Hematopoietic multipotent progenitor cell (in vitro differentiated cells): Measurements from ENCODE around the gene ESYT2. TPM values are rescaled to one million over a fixed set of nuclear protein-coding genes. Genes with fewer than 3 reads are reported as not detected.
A peak's percentile ranks its signal among the peaks of the same experiment; 100 is the strongest.

Experiments
- DNase-seq, 3 donors: peaks; one replicate each; pipeline ENCODE4 v3.0.0-alpha.2; 2011 to 2015; ENCODE audit warnings: low read depth in 2 of 3, low spot score in 2 of 3
- total RNA-seq: library from RNA; depleted of rRNA; stranded (reverse); fragments of >200 nt; gene quantifications from one replicate; pipeline ENCODE4 v1.2.3, GENCODE V29; 2012

Gene ESYT2
- total RNA-seq, 1 donor, result 154 TPM

- DNase-seq, result no peak
Measured at GRCh38 chr7:158828133-158829020, 932 bp downstream of the ESYT2 start.

GRCh38 chr7:158827411-158828132 lies 1.7 kb downstream of the ESYT2 start:
- DNase-seq, result peak in 1 of 3 donors; percentile 40

GRCh38 chr7:158825628-158826289 lies 3.5 kb downstream of the ESYT2 start:
- DNase-seq, result no peak

- peak in 2 of 3 donors; percentile 83 to 93 for DNase-seq
Measured at GRCh38 chr7:158824028-158824427, 5.3 kb downstream of the ESYT2 start.

- no peak for DNase-seq
Measured at GRCh38 chr7:158821171-158822031, 7.9 kb downstream of the ESYT2 start.

GRCh38 chr7:158820656-158821055 lies 8.7 kb downstream of the ESYT2 start:
- no peak for DNase-seq

GRCh38 chr7:158819571-158820203 lies 9.6 kb downstream of the ESYT2 start:
- no peak for DNase-seq

- peak; percentile 59 to 90 (median 86) for DNase-seq
Measured at GRCh38 chr7:158818325-158819213, 10.7 kb downstream of the ESYT2 start.

GRCh38 chr7:158816995-158817394 lies 12.3 kb downstream of the ESYT2 start:
- no peak for DNase-seq

- no peak for DNase-seq
Measured at GRCh38 chr7:158816271-158816670, 13.0 kb downstream of the ESYT2 start.

- no peak for DNase-seq
Measured at GRCh38 chr7:158815800-158816128, 13.5 kb downstream of the ESYT2 start.

GRCh38 chr7:158815083-158815799 lies 14.1 kb downstream of the ESYT2 start:
- DNase-seq, result no peak

- DNase-seq, result no peak
Measured at GRCh38 chr7:158814637-158815036, 14.7 kb downstream of the ESYT2 start.

- DNase-seq, result no peak
Measured at GRCh38 chr7:158812684-158813083, 16.6 kb downstream of the ESYT2 start.

GRCh38 chr7:158811894-158812293 lies 17.4 kb downstream of the ESYT2 start:
- DNase-seq, result no peak

GRCh38 chr7:158811461-158811860 lies 17.8 kb downstream of the ESYT2 start:
- no peak for DNase-seq

GRCh38 chr7:158810846-158811245 lies 18.5 kb downstream of the ESYT2 start:
- DNase-seq, result no peak

GRCh38 chr7:158809596-158809995 lies 19.7 kb downstream of the ESYT2 start:
- DNase-seq, result peak in 2 of 3 donors; percentile 73 to 89
